Fibroblast of upper back skin (primary cell): ENCODE data around the gene PXK.

Experiments
- DNase-seq: peaks from one replicate; pipeline ENCODE4 v3.0.0-alpha.2; 2013

The PXK gene

DNA sequence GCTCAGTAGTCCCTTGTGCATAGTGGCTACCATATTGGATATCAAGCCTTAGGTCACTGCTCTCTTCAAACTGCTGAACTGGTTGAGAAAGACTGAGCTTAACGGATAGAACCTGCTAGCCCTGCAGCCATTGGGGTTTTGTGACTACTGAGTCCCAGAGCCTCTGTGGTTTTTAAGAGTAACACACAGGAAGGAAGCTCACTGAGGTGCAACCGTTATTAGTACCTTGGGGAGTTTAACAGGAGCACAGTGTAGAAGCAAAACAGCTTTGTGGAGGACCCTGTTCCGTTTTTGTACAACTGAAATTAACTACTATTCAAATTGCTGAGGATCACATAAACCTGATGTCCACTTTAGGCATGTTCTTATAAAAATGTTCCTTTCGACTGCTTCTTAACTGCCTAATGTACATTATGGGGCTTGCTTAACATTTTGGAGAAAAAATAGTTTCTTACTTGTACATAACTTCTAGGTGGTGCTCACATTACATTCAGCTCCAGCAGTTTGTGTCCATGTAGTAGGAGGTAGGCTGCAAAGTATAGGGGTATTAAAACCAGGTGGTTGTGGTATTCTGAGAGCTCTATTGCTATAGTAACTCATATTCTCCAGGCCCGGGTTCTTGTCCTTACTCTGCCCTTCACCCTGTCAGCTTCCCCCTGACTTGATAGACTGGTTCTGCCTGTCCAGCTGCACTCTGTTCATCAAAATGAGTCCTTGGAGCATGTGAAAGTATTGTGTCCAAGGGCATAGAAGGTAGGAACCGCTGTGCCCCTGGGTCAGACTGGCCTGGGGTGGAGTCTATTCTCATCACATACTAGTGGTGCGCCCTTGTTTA is 17.3 kb downstream of the PXK start:
- no peak for DNase-seq

DNA sequence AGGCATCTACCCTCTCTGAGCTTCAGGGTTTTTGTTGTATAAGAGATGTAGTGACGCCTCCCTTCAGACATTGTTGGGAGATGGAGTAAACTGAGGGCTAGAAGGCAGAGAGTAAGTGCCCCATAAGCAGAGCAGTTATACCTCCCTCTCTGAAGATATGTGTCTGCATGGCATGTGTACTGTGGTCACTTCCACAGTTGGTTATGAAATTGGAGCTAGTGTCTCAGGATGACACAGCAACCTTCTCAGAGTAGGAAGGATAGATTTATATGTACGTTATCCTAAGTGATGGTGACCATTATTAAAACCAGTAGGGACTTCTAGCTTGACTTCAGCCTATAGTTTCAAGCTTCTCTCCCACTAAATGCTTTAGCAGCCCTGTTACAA is 17.9 kb downstream of the PXK start:
- no peak for DNase-seq

DNA sequence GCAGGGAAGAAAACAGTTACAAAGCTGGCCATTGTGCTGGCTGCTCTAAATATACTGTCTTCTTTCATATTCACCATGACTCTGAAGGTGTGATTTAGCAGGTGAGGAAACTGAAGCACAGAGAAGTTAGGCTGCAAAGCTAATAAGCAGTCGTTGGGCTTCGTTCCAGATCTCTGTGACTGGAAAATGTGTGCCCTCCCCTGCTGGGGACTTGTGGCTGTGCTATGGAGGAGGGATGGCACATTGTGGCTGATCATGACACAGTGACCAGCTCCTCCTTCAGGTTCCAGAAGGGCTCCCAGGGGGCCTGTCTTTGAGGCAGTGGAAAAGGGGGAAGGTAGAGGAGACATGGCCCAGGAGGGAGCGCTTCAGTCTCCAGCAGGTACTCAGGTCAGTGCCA is 19.2 kb downstream of the PXK start:
- no peak for DNase-seq

DNA sequence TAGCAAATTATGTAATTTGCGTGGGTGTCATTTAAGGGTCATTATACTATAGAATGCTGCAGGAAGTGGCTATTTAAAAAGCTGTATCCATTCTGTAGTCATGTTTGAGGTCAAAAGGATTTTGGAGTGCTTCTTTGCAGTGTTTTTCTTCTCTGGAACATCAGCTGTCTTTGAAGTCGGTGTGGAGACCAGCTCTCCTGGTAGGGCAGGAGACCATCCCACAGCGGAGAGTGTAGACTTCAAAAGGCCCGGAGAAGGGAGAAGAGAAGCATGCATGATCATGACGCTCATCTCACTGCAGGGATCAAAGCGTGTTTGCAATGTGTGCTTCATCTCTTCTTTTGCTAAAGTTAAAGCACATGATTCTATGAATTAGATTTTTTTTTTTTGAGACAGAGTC is 19.9 kb downstream of the PXK start:
- no peak for DNase-seq

DNA sequence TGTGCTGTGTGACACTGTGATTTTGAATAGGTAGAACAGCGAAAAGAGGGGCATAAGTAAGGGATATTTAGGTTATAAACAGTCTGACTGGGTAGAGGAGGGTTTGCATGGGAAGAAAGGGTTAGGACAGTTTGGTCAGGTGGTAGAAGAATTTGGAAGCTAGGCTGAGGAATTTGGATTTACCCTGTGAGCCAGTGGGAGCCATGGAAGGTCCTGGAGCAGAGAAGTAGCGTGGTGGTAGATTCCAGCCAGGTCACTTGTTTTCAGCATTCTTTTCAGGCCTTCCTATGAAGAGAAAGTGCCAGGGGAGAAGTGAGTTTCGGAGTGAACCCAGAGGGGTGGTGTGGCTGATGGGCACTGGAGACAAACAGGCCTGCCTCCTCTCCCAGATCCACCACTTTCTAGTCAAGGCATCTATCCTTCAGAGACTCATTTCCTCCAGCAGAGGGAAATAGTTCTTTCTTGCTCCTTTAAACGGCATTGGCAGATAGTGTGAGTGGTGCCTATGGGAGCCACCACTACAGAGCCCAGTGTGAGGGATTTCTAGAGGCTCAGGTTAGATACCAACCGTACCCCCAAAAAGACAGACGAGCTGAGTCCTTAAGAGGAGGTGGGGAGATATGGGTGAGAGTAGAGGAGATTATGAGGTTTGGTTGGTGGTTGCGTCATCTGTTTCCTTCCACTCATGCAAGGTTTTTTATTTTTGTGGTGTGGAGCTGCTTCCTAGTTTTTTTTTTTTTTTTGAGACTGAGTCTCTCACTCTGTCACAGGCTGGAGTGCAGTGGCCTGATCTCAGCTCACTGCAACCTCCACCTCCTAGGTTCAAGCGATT is 21.2 kb downstream of the PXK start:
- DNase-seq, result peak; percentile 38

DNA sequence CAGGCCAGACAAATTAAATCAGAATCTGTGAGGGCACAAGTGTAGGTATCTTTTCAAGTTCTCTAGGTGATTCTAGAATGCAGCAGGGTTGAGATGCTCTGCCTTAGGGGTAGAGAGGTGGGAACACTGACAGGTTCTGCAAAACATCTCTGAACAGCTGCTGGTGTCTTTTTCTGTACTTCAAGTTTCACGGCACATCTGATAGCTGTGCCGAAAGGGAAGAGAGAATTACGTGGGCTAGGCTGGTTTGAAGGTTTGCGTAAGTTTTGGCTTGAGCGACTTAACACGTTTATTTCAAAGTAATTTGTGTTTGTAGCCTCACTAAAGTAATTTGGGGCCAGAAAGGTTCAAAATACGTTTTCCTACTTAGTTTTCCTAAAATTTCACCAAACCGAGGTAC is 22.5 kb downstream of the PXK start:
- no peak for DNase-seq

DNA sequence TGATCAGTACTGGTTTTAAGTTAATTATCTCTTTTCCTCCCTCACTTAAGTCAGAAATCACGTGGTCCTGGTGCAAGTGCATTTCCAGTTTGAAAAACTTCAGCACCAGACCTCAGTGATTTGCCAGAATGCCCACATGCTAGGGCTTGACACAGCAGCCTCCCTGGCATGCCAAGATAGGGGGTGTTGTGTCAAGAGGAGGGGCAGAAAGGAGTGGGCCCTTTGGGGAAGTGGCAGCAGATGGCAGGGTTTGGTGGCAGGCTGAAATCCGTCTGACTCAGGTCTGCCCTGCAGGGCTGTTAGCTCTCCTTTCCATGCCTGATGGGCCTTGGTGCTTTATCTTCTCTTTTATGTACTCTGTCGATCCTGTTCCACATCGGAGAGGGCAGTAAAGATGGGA is 23.4 kb downstream of the PXK start:
- no peak for DNase-seq

DNA sequence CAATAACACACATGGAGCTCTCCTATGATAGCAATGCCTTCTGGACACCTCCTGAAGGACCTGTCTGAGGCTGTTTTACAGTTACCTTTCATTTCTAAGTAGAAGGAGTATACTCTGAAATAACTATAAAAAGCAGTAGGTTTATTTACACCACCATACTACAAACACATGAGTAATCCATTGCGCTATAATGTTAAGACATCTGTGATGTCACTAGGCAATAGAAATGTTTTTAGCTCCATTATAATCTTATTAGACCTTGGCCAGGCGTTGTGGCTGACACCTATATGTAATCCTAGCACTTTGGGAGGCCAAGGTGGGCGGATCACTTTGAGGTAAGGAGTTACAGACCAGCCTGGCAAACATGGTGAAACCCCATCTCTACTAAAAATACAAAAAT is 24.7 kb downstream of the PXK start:
- no peak for DNase-seq

DNA sequence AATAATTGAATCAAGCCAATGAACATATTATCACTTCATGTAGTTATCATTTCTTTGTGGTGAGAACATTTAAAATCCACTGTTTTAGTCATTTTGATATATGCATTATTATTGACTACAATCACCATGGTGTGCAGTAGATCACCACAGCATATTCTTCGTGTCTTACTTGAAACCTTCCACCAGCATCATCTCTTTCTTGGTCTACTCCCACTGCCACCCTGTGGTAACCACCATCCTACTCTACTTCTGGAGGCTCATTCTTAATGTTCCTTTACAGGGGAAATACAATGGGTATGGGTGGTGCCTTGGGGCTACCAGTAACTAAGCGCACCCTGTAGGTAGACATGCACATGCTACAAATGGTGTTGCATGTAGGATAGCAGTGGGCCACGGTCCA is 25.4 kb downstream of the PXK start:
- DNase-seq, result no peak

DNA sequence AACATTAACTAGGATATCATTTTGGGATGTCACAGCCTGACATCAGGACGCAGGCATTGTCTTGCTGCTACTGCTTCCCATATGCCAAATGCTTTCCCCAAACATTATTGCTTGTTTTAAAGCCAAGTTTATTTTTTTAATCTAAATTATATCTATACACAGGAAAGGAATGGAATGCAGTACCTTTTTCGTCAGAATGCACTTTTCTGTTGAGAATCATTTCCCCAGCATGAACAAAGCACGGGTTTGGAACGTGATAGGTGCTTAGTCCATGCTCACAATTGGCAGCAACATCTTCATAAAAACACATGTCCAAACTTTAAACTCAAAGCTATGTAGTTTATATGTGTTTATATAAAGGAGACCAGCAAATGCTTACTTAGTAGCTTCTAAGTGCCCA is 26.1 kb downstream of the PXK start:
- DNase-seq, result no peak

DNA sequence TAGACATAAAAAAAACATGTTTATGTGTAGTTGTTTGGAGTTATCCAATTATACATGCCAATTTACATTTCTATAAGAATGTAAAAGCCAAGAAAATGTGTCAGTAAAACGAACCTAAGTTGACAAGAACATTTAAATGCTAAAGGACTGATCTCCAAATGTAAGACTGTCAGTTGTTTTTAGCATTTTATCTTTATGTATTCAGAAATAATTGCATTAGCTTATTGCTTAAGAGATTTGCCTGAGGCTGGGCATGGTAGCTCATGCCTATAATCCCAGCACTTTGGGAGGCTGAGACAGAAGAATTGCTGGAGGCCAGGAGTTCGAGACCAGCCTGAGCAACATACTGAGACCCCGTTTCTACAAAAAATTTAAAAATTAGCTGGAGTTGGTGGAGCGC is 26.9 kb downstream of the PXK start:
- DNase-seq, result no peak

DNA sequence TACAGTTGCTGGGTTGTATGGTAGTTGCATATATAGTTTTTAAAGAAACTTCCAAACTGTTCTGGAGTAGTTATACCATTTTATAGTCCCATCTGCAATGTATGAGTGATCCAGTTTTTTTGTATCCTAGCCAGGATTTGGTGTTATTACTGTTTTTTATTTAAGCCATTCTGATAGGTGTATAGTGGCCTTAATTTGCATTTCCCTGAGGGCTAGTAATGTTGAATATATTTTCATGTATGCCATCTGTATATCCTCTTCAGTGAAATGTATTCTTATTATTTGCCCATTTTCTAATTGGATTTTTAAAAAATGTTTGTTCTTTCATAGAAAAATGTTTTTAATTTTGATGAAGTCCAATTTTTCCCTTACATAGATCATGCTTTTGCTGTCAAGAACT is 29.2 kb downstream of the PXK start:
- DNase-seq, result no peak

DNA sequence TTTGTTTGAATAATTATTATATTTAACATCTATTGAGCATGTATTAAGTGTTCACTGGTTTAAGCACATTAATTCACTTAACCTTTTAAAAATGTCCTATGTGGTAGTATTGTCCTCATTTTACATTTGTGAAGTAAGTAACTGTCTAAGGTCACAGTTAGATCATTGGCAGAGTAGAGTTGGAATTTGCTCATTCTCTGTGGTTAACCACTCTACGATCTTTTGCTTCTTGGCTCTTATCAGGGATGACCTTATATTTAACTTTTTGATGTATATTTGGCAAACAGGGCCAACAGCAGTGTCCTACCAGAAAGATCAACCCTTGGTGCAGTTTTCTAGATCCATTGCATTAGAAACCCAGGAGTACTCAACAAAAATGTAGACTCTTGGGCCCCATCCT is 34.0 kb downstream of the PXK start:
- DNase-seq, result peak; percentile 47

DNA sequence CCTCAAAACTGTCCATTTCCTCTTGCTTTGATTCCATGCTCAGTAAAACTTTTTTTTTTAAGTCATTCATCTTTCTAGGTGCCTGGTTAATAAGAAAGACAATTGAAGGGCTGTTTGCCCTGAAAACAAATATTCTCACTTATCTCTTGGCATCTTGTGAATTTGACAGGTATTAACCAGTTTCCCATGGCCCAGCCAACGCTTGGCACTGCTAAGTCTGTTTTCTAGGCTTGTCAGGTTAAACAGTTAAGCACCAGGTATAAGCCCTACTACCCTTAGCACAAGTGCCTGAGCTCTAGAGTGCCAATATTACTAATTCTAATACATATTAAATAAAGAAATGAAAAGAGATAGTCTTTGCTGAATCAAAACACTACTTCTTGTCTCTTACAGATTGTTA is 36.3 kb downstream of the PXK start:
- no peak for DNase-seq

DNA sequence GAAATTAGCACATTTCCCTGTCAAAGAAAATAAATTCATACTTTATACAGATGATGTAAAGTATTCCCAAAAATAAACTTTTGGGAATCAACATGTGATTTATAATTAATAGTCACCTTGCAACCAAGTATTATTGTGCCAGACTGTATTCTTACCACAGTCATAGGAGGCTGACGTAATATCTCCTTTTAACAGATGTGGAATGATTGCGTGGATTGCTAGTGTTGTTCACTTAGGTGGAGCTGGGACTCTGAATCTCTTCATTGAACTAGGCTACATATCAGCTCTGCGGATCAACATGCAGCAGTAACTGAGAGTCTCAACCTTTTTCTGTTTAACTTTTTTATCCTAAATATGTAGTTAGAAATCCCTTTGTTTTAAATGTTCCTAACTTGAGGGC is 37.2 kb downstream of the PXK start:
- DNase-seq, result no peak

DNA sequence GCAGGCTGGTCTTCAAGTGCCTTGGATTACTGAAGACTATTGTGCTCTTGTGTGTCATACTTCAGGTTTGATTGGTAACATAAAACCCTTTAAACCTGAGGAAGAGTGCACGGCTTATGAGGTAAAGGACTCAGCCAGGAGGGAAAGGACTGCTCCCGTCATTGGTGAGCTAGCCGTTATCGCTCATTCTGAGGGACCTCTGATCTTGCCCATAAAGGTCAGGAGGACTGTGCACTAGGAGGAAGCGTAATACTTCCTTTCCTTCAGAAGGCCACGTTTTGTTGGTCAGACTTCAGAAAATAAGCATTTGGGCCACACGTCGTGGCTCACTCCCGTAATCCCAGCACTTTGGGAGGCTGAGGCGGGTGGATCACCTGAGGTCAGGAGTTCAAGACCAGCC is 37.7 kb downstream of the PXK start:
- DNase-seq, result no peak

DNA sequence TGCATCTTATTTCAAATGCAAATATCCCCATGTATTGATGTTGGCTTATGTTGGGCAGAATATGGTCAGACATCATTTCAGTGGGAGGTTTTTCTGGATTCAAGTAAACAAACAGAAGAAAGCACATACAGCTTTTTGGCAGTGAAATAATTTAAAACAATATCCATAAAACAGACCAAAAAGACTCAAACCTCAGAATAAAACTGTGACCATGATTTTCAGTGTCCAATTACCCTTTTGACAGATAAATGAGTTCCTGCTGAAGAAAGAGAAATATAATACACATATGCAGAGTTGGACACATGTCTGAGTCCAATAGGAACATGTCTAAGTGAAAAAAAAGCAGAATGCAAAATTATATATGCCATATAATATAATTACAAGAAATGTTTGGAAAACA is 39.1 kb downstream of the PXK start:
- DNase-seq, result no peak

DNA sequence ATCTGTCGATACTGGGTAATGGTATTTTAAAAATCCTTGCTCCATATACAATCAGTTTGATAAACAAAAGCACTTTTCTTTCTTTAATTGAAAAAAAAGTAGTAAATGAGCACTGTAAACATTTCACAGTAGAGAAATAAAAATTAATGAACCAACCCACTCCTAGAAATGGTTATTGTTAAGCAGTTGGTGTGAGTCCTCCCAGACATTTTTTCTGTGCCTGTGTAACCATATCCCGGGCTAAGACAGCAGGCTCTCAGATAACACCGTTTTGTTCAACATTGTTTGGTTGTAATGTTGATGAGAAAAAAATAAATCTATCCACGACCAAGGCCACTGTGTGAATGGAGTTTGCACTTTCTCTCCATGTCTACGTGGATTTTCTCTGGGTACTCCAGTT is 42.6 kb downstream of the PXK start:
- no peak for DNase-seq

DNA sequence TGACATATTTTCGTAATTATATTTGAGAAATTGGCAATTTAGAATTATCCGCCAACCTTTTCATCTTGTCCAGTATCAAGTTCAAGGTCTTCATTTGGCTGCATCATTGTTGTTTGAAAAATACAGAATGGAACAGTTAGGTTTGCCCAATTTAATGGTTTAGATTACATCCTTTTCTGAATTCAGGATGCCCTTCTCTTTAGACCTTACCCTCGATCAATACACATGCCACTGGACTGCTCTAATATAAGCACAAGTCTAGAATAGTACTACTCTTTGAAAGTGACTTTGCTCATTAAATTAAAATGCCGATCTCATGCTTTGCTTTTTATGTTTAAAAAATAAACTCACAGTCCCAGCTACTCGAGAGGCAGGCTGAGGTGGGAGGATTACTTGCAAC is 44.5 kb downstream of the PXK start:
- DNase-seq, result no peak

DNA sequence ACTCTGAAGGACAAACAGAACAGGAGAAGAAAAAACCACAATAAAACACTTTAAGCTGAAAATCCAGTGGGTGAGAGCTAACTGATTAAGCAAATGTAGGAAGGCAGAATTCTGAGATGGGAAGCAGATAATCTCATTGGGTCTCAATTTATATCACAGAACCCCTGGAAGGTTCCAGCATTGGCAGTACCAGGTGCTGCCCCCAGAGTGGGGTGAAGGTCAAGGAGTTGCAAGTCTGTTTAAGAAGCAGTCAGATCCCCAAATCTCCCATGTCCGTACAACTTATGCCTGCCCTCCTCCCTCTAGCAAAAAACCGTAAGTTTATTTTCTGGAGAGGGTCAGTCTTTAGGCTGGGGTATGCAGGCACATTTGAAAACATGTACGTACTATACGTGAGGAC is 45.1 kb downstream of the PXK start:
- DNase-seq, result no peak

DNA sequence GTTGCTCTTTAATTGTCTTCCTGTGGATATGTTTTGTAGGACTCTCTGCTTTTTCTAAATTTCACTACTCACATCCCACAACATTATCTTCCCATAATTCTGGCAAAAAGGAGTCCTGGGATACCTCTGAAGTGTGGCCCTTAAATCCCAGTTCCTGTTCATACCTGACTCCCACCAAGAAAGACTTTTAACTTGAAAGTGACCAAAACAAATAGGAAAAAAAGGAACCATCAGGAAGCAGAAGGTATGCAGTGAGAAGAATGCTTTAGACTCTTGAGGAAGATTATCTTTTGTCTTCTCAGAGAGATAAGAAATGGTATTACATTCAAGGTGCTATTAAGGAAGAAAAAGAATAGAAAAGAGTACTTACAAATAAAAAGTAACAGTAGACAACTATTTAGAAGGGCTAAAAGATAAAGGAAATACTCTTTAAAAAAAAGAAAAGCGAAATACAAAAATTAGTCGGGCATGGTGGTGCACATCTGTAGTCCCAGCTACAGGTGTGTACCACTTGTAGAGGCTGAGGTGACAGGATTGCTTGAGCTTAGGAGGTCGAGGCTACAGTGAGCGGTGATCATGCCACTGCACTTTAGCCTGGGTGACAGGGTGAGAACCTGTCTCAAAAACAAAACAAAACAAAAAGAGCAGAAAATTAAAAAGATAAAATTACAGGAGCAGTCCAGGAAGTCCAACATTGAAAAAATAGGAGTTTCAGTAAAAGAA is 46.8 kb downstream of the PXK start:
- DNase-seq, result no peak

DNA sequence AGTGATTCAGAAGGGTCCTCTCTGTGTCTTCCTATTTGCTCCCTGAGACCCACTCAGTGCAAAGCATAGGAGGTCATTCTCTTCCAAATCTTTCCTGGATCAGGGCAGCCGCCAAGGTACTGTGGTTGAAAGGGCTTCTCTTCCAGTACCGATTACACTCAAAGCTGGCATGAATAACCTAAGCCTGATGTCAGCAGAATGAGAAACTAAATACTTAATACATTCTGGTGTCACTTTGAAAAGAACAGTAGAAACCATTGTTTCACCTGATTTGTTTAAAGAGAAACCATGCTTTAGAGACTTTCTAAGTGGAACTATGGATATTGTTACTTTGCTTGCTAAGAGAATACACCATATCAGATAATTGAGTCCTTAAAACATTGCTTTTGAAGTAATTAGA is 50.8 kb downstream of the PXK start:
- peak; percentile 45 for DNase-seq

DNA sequence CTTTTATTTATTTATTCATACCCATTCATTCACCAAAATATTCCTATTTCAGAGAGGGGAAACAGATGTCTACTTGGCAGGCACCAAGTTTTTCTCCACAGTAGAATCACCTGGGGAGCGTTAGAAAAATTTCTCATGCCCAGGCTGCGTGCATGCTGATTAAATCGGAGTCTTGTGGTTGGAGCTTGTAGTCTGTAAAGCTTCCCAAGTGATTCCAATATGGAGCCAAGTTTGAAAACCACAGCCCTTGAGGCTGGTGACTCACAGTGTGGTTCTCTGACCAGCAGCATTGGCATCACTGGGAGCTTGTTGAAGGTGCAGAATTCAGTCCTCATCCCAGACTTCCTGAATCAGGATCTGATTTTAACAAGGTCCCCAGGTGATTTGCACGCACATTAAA is 51.2 kb downstream of the PXK start:
- DNase-seq, result peak; percentile 100
